HepG2 (cell line): ENCODE results near the gene OTOP2. TPM values are rescaled to one million over a fixed set of nuclear protein-coding genes. Genes with fewer than 3 reads are reported as not detected.

Experiments used
- ATAC-seq: fragments of 200-7000 bp; cut with Tn5 transposase; 3 replicates; pipeline ENCODE4 v1.9.1; 2020; ENCODE audit warnings: mild to moderate bottlenecking, moderate library complexity
- BruUV-seq: library from RNA; stranded (reverse); fragments of 400-500 nt; replicated peaks from 2 replicates; lab custom pipeline; 2021; lab: Mats Ljungman, UMichigan
- CTCF ChIA-PET: fragments of 300-600 bp; formaldehyde crosslinking; extraction: SDS; loops from one replicate; lab custom pipeline; 2021; ENCODE audit warnings: low total read pairs, inconsistent platforms, low intra/inter-chr PET ratio; lab: Yijun Ruan, JAX
- POLR2A ChIA-PET: fragments of 350-600 bp; sonication (Branson Sonifier 250); formaldehyde crosslinking; loops from one replicate; lab custom pipeline; 2020; ENCODE audit warnings: antibody characterized with exemption, inconsistent platforms; lab: Yijun Ruan, JAX
- DNase-seq: peaks from one replicate; pipeline ENCODE4 v3.0.0-alpha.2; 2015; ENCODE audit warnings: low spot score
- FAIRE-seq: peaks from 3 replicates; lab custom pipeline; 2011; peaks lifted over from hg19 to GRCh38; lab: Jason Lieb, UNC
- H2AFZ ChIP-seq: one replicate; pipeline ENCODE4 v1.6.1; 2011; ENCODE audit warnings: low read length, inconsistent platforms
- H3K27ac ChIP-seq: fragments of 300-600 bp; 3 replicates; pipeline ENCODE4 v1.8.0; 2011; ENCODE audit warnings: mixed run types, mild to moderate bottlenecking, mixed read lengths, low read length, inconsistent platforms; ENCODE audit not compliant: insufficient read depth; ENCODE audit errors: extremely low read length
- H3K27me3 ChIP-seq, 2 experiments: fragments of 200-600 bp in 1 of 2; 2 replicates in 1 of 2; 3 replicates in 1 of 2; pipeline versions ENCODE4 v1.6.0 to v1.8.0; 2011; ENCODE audit warnings: low read length in 2 of 2, mild to moderate bottlenecking in 2 of 2, moderate library complexity in 2 of 2, inconsistent platforms in 1 of 2; ENCODE audit not compliant: insufficient read depth in 2 of 2, control insufficient read depth in 1 of 2
- H3K36me3 ChIP-seq, 2 experiments: fragments of 200-600 bp in 1 of 2; replicated peaks in 1 of 2; 2 replicates in 1 of 2; 3 replicates in 1 of 2; pipeline versions ENCODE4 v1.5.1 to v1.8.0; 2011; ENCODE audit warnings: low read length in 2 of 2, inconsistent platforms in 1 of 2; ENCODE audit not compliant: insufficient read depth in 2 of 2, control insufficient read depth in 1 of 2
- H3K4me1 ChIP-seq: 2 replicates; pipeline ENCODE4 v1.5.1; 2012; ENCODE audit warnings: low read length, inconsistent platforms; ENCODE audit not compliant: insufficient read depth
- H3K4me2 ChIP-seq: 2 replicates; pipeline ENCODE4 v1.6.0; 2011; ENCODE audit warnings: low read depth, low read length, inconsistent platforms
- H3K4me3 ChIP-seq, 3 experiments: fragments of 200-600 bp in 1 of 3; sonication (generic), shearing (Covaris generic) in 1 of 3; replicated peaks in 1 of 3; 2 replicates each; pipeline ENCODE4 v1.5.1; 2011 to 2016; ENCODE audit warnings: low read length in 3 of 3, inconsistent platforms in 2 of 3, low read depth in 2 of 3, mild to moderate bottlenecking in 2 of 3, control low read depth in 1 of 3, mixed read lengths in 1 of 3; ENCODE audit not compliant: insufficient read depth in 1 of 3
- H3K79me2 ChIP-seq: one replicate; pipeline ENCODE4 v1.6.1; 2011; ENCODE audit warnings: low read length, inconsistent platforms; ENCODE audit not compliant: insufficient read depth
- H3K9ac ChIP-seq: 2 replicates; pipeline ENCODE4 v1.6.0; 2011; ENCODE audit warnings: mild to moderate bottlenecking, low read depth, low read length, inconsistent platforms; ENCODE audit not compliant: insufficient read depth
- H3K9me3 ChIP-seq: 2 replicates; pipeline ENCODE4 v1.5.1; 2012; ENCODE audit warnings: mild to moderate bottlenecking, low read length
- H4K20me1 ChIP-seq: 2 replicates; pipeline ENCODE4 v1.6.0; 2011; ENCODE audit warnings: inconsistent platforms, mild to moderate bottlenecking, low read length, moderate library complexity; ENCODE audit not compliant: insufficient read depth
- ATF7 ChIP-seq, 2 experiments: fragments of 450-650 bp in 1 of 2; sonication (generic) in 1 of 2; formaldehyde crosslinking in 1 of 2; IDR thresholded peaks; 2 replicates each; pipeline versions ENCODE4 v1.4.0 to v1.6.1; 2016 to 2020; ENCODE audit warnings: antibody characterized with exemption in 1 of 2, mild to moderate bottlenecking in 1 of 2, missing genetic modification reagents in 1 of 2
- FLYWCH1 ChIP-seq: sonication (generic); formaldehyde crosslinking; IDR thresholded peaks from 2 replicates; pipeline ENCODE4 v1.8.1; 2023; ENCODE audit warnings: mild to moderate bottlenecking, missing genetic modification reagents
- FOSL2 ChIP-seq: sonication (generic); formaldehyde crosslinking; IDR thresholded peaks from 2 replicates; pipeline ENCODE4 v1.4.0; 2020; ENCODE audit warnings: missing genetic modification reagents
- GATAD1 ChIP-seq: IDR thresholded peaks from 2 replicates; pipeline ENCODE4 v1.6.1; 2016; ENCODE audit warnings: missing genetic modification reagents, missing compliant biosample characterization
- ISX ChIP-seq: sonication (generic); formaldehyde crosslinking; conservative IDR thresholded peaks from 2 replicates; pipeline ENCODE4 v1.5.0; 2020; ENCODE audit warnings: missing genetic modification reagents
- MED8 ChIP-seq: sonication (generic); formaldehyde crosslinking; IDR thresholded peaks from 2 replicates; pipeline ENCODE4 v1.8.1; 2023; ENCODE audit warnings: mild to moderate bottlenecking, missing genetic modification reagents; ENCODE audit not compliant: insufficient replicate concordance
- MXI1 ChIP-seq: IDR thresholded peaks from 3 replicates; pipeline ENCODE4 v1.6.1; 2012; ENCODE audit warnings: low read depth, low read length, inconsistent platforms, borderline replicate concordance
- NFE2L1 ChIP-seq: sonication (generic); formaldehyde crosslinking; IDR thresholded peaks from 2 replicates; pipeline ENCODE4 v1.4.0; 2020; ENCODE audit warnings: missing genetic modification reagents, mild to moderate bottlenecking, borderline replicate concordance
- ZBTB42 ChIP-seq: sonication (generic); formaldehyde crosslinking; IDR thresholded peaks from 2 replicates; pipeline ENCODE4 v1.5.0; 2020; ENCODE audit warnings: mild to moderate bottlenecking, missing genetic modification reagents
- ZBTB7B ChIP-seq: sonication (generic); formaldehyde crosslinking; IDR thresholded peaks from 2 replicates; pipeline ENCODE4 v1.4.0; 2020; ENCODE audit warnings: missing genetic modification reagents
- ZNF317 ChIP-seq: sonication (generic); formaldehyde crosslinking; IDR thresholded peaks from 2 replicates; pipeline ENCODE4 v1.5.0; 2020; ENCODE audit warnings: mild to moderate bottlenecking, missing genetic modification reagents
- WGBS: methylation state at CpG from one replicate; pipeline ENCODE4 v1.1.6; 2017; ENCODE audit warnings: low lambda C conversion rate; 5-methylcytosine and 5-hydroxymethylcytosine counted together
- in situ Hi-C: cut with HindIII; loops from 2 replicates; pipeline ENCODE4 v1.10.0; 2017; ENCODE audit warnings: low pct_unique_long_range_greater_than_20kb; ENCODE audit not compliant: extremely low pct_ligation_motif_present
- intact Hi-C: fragments of 100-400 bp; cut with micrococcal nuclease; formaldehyde crosslinking; loops from one replicate; pipeline ENCODE4 v1.10.0; 2022; ENCODE audit not compliant: unreplicated experiment
- polyA plus RNA-seq, 8 experiments: library from polyadenylated mRNA; depleted of rRNA in 3 of 8; stranded (reverse) in 7 of 8; unstranded in 1 of 8; fragments of >200 nt; fragmentation: Illumina TruSeq in 4 of 8; extraction: Trizol in 4 of 8; gene quantifications; 2 replicates each; pipeline versions ENCODE4 v1.2.1 to v1.2.3, GENCODE V29; 2011 to 2016; ENCODE audit warnings: low read depth in 4 of 8, missing spikeins in 1 of 8, mixed read lengths in 1 of 8; ENCODE audit not compliant: insufficient read depth in 1 of 8
- total RNA-seq, 5 experiments: library from RNA; depleted of rRNA; stranded (reverse); fragments of >200 nt; fragmentation: Illumina TruSeq; extraction: Trizol; gene quantifications; 2 replicates each; pipeline ENCODE4 v1.2.3, GENCODE V29; 2016; ENCODE audit warnings: low read depth in 1 of 5
- TF ChIP-seq, protein P1 (sequence below): sonication (generic); formaldehyde crosslinking; IDR thresholded peaks from 2 replicates; pipeline ENCODE4 v1.4.0; 2020; ENCODE audit warnings: missing genetic modification reagents

The OTOP2 gene
- total and polyA plus RNA-seq, 2 of the 13 experiments (the other 11 are each of a cell fraction or from before 2014, with no cell fraction given) = not detected

GRCh38 chr17:74900208-74900607, 23.9 kb upstream of the OTOP2 start:
- CTCF ChIA-PET = no interaction called here
- no peak for DNase-seq
- H3K36me3 ChIP-seq = no peaks in the 10 kb centered on the region
- no TSS peak for BruUV-seq
- no peak for FAIRE-seq
- TF ChIP-seq, protein P1, sequence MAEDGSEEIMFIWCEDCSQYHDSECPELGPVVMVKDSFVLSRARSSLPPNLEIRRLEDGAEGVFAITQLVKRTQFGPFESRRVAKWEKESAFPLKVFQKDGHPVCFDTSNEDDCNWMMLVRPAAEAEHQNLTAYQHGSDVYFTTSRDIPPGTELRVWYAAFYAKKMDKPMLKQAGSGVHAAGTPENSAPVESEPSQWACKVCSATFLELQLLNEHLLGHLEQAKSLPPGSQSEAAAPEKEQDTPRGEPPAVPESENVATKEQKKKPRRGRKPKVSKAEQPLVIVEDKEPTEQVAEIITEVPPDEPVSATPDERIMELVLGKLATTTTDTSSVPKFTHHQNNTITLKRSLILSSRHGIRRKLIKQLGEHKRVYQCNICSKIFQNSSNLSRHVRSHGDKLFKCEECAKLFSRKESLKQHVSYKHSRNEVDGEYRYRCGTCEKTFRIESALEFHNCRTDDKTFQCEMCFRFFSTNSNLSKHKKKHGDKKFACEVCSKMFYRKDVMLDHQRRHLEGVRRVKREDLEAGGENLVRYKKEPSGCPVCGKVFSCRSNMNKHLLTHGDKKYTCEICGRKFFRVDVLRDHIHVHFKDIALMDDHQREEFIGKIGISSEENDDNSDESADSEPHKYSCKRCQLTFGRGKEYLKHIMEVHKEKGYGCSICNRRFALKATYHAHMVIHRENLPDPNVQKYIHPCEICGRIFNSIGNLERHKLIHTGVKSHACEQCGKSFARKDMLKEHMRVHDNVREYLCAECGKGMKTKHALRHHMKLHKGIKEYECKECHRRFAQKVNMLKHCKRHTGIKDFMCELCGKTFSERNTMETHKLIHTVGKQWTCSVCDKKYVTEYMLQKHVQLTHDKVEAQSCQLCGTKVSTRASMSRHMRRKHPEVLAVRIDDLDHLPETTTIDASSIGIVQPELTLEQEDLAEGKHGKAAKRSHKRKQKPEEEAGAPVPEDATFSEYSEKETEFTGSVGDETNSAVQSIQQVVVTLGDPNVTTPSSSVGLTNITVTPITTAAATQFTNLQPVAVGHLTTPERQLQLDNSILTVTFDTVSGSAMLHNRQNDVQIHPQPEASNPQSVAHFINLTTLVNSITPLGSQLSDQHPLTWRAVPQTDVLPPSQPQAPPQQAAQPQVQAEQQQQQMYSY (CRISPR knock-in tag) = no peak
- TF ChIP-seq ATF7 (IDR thresholded peaks at IDR 0.05) (no peak), ATF7 (CRISPR knock-in tag; IDR thresholded peaks at IDR 0.05) (no peak), FOSL2 (no peak), ISX (CRISPR knock-in tag) (no peak), ZBTB7B (no peak), ZBTB42 (no peak), MXI1 (no peak), GATAD1 (CRISPR knock-in tag) (no peak), FLYWCH1 (CRISPR knock-in tag) (no peak), NFE2L1 (CRISPR knock-in tag) (no peak), MED8 (CRISPR knock-in tag) (no peak), ZNF317 (CRISPR knock-in tag) (no peak)
- no peak overlapping the region for H3K4me3 ChIP-seq
- no peaks in the 10 kb centered on the region for H3K4me1 ChIP-seq
- POLR2A ChIA-PET = interaction anchor here (1.2 kb wide), 1 partner anchor 126 kb away, joined by 5 read pairs; no protein-coding TSS in a partner anchor
- in situ Hi-C loops = no loop called here
- H3K4me2 ChIP-seq = no peak overlapping the region
- no peaks in the 10 kb centered on the region for H3K9me3 ChIP-seq
- peaks cover 14 to 66% of the 10 kb centered on the region in 2 experiments for H3K27me3 ChIP-seq
- WGBS = 1% methylated on average over 8 of the region's 8 CpGs
- no peaks in the 10 kb centered on the region for H4K20me1 ChIP-seq
- H3K79me2 ChIP-seq = no peaks in the 10 kb centered on the region
- no peak overlapping the region for H3K9ac ChIP-seq
- H2AFZ ChIP-seq = no peak overlapping the region
- H3K27ac ChIP-seq = no peak overlapping the region
- intact Hi-C loops = no loop called here
- ATAC-seq = no peak
